NCI-H2171 treated with DMSO at 0.1 percent for 48 hours (cell line): ENCODE measurements around the gene RASA3.
A peak's percentile ranks its signal among the peaks of the same experiment; 100 is the strongest.
"Not testable (repeated sequence)": the region's sequence is repeated elsewhere in the genome, so short reads cannot be mapped to it uniquely, and the experiment has no call there.

Experiments
- DNase-seq: peaks from one replicate; lab custom pipeline; 2025; lab: John Stamatoyannopoulos, UW

RASA3 gene

GRCh38 chr13:114100446-114101357 lies 31.7 kb downstream of the RASA3 start:
- no peak for DNase-seq

GRCh38 chr13:114099918-114100445 lies 32.4 kb downstream of the RASA3 start:
- DNase-seq: no peak

- DNase-seq: no peak
These were observed 33.2 kb downstream of the RASA3 start for GRCh38 chr13:114099191-114099590.

- DNase-seq: not testable (repeated sequence)
These were observed 33.8 kb downstream of the RASA3 start for GRCh38 chr13:114098689-114099056.

GRCh38 chr13:114097893-114098688 lies 34.3 kb downstream of the RASA3 start:
- no peak for DNase-seq

- DNase-seq: no peak
These were observed 35.1 kb downstream of the RASA3 start for GRCh38 chr13:114097212-114097892.

- no peak for DNase-seq
These were observed 35.6 kb downstream of the RASA3 start for GRCh38 chr13:114096811-114097211.

GRCh38 chr13:114096031-114096485 lies 36.4 kb downstream of the RASA3 start:
- no peak for DNase-seq

- no peak for DNase-seq
These were observed 36.9 kb downstream of the RASA3 start for GRCh38 chr13:114095486-114095885.

GRCh38 chr13:114093118-114093517 lies 39.3 kb downstream of the RASA3 start:
- no peak for DNase-seq

GRCh38 chr13:114092468-114092867 lies 40.0 kb downstream of the RASA3 start:
- no peak for DNase-seq

GRCh38 chr13:114090476-114090875 lies 41.9 kb downstream of the RASA3 start:
- DNase-seq: no peak

GRCh38 chr13:114089751-114090400 lies 42.5 kb downstream of the RASA3 start:
- DNase-seq: no peak

- DNase-seq: peak; percentile 43
These were observed 43.1 kb downstream of the RASA3 start for GRCh38 chr13:114089341-114089740.

- no peak for DNase-seq
These were observed 43.6 kb downstream of the RASA3 start for GRCh38 chr13:114088863-114089262.

- no peak for DNase-seq
These were observed 44.2 kb downstream of the RASA3 start for GRCh38 chr13:114088234-114088633.

- no peak for DNase-seq
These were observed 45.0 kb downstream of the RASA3 start for GRCh38 chr13:114087430-114087829.

- DNase-seq: no peak
These were observed 49.4 kb downstream of the RASA3 start for GRCh38 chr13:114082849-114083645.

GRCh38 chr13:114081761-114082681 lies 50.4 kb downstream of the RASA3 start:
- DNase-seq: no peak
